Suprapubic skin (tissue), 4 donors: ENCODE results near the gene AXDND1. TPM values are rescaled to one million over a fixed set of nuclear protein-coding genes. Genes with fewer than 3 reads are reported as not detected.

Source experiments
- DNase-seq, 2 donors: peaks; one replicate each; pipeline ENCODE4 v3.0.0-alpha.2; 2019; ENCODE audit warnings: low spot score in 2 of 2
- H3K27ac ChIP-seq: fragments of 200-600 bp; sonication (generic); one replicate; pipeline ENCODE4 v1.5.1; 2019
- H3K27me3 ChIP-seq: fragments of 200-600 bp; sonication (generic); one replicate; pipeline ENCODE4 v1.5.1; 2019
- H3K36me3 ChIP-seq: fragments of 200-600 bp; sonication (generic); one replicate; pipeline ENCODE4 v1.5.1; 2019
- H3K4me1 ChIP-seq: fragments of 200-600 bp; sonication (generic); one replicate; pipeline ENCODE4 v1.5.1; 2019
- H3K4me3 ChIP-seq: fragments of 200-600 bp; sonication (generic); one replicate; pipeline ENCODE4 v1.5.1; 2019; ENCODE audit warnings: mild to moderate bottlenecking
- H3K9me3 ChIP-seq: fragments of 200-600 bp; sonication (generic); one replicate; pipeline ENCODE4 v1.5.1; 2019
- EP300 ChIP-seq: sonication (generic); formaldehyde crosslinking; IDR thresholded peaks from one replicate; pipeline ENCODE4 v1.6.1; 2017; ENCODE audit warnings: antibody characterized with exemption
- POLR2A ChIP-seq, 2 donors: fragments of 450-650 bp; IDR thresholded peaks; one replicate each; pipeline ENCODE4 v1.6.1; 2017; ENCODE audit warnings: antibody characterized with exemption in 2 of 2, mild to moderate bottlenecking in 2 of 2, moderate library complexity in 2 of 2
- POLR2AphosphoS5 ChIP-seq, 3 donors: sonication (generic); formaldehyde crosslinking; IDR thresholded peaks; one replicate each; pipeline ENCODE4 v1.6.1; 2017; ENCODE audit warnings: antibody characterized with exemption in 3 of 3
- WGBS: methylation state at CpG from one replicate; pipeline ENCODE4 v1.1.5; 2018; 5-methylcytosine and 5-hydroxymethylcytosine counted together
- total RNA-seq, 4 donors: library from RNA; depleted of rRNA; stranded (reverse); fragments of >200 nt; gene quantifications; one replicate each; pipeline ENCODE4 v1.1.0, GENCODE V29; 2016
- TF ChIP-seq, protein P1 (sequence below), 2 donors: fragments of 200-600 bp in 1 of 2; fragments of 450-650 bp in 1 of 2; sonication (generic) in 1 of 2; IDR thresholded peaks; one replicate each; pipeline ENCODE4 v1.5.1; 2016 to 2019; ENCODE audit warnings: antibody characterized with exemption in 2 of 2, mild to moderate bottlenecking in 1 of 2, moderate library complexity in 1 of 2

AXDND1 gene
- total RNA-seq, 4 donors from 2014 or later = 1.3 TPM; not detected in 3

DNA sequence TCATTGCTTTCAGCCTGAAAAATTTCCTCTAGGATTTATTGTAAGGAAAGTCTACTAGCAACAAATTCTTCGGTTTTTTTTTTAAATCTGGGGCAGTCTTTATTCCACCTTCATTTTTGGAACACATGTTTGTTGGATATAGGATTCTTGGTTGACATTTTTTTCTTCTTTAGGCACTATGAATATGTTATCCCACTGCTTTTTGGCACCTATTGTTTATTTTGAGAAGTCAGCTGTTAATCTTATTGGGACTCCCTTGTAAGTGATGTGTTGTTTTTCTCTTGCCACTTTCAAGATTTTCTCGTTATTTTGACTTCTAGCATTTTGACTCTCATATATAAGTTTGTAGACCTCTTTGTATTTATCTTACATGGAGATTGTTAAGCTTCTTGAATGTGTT, 110.7 kb downstream of the AXDND1 start:
- Histone ChIP-seq H3K27ac (no peak overlapping the region), H3K36me3 (no peaks in the 10 kb centered on the region), H3K4me1 (no peaks in the 10 kb centered on the region), H3K27me3 (no peaks in the 10 kb centered on the region), H3K9me3 (peaks cover 23% of the 10 kb centered on the region), H3K4me3 (no peak overlapping the region)
- TF ChIP-seq POLR2AphosphoS5 (IDR thresholded peaks at IDR 0.05) = no peak
- TF ChIP-seq POLR2A (IDR thresholded peaks at IDR 0.05) = no peak
- no peak for TF ChIP-seq EP300
- TF ChIP-seq, protein P1, sequence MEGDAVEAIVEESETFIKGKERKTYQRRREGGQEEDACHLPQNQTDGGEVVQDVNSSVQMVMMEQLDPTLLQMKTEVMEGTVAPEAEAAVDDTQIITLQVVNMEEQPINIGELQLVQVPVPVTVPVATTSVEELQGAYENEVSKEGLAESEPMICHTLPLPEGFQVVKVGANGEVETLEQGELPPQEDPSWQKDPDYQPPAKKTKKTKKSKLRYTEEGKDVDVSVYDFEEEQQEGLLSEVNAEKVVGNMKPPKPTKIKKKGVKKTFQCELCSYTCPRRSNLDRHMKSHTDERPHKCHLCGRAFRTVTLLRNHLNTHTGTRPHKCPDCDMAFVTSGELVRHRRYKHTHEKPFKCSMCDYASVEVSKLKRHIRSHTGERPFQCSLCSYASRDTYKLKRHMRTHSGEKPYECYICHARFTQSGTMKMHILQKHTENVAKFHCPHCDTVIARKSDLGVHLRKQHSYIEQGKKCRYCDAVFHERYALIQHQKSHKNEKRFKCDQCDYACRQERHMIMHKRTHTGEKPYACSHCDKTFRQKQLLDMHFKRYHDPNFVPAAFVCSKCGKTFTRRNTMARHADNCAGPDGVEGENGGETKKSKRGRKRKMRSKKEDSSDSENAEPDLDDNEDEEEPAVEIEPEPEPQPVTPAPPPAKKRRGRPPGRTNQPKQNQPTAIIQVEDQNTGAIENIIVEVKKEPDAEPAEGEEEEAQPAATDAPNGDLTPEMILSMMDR (IDR thresholded peaks at IDR 0.05) = no peak
- WGBS = 56% methylated on average over 1 of the region's 2 CpGs
- no peak for DNase-seq

DNA sequence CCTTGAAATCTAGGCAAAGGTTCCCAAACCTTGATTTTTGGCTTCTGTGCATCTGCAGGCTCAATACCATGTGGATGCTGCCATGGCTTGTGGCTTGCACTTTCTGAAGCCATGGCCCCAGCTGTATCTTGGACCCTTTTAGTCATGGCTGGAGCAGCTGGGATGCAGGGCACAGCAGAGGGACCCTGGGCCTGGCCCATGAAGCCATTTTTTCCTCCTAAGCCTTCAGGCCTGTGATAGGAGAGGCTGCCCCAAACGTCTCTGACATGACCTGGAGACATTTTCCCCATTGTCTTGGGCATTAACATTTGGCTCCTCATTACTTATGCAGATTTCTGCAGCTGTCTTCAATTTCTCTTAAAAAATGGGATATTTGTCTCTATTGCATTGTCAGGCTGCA, 112.6 kb downstream of the AXDND1 start:
- no peak overlapping the region for H3K4me3 ChIP-seq
- 6% methylated on average over 1 of the region's 1 CpG for WGBS
- DNase-seq = no peak
- no peak for TF ChIP-seq EP300
- TF ChIP-seq POLR2A (IDR thresholded peaks at IDR 0.05) = no peak
- TF ChIP-seq, protein P1 (IDR thresholded peaks at IDR 0.05) = no peak
- no peak for TF ChIP-seq POLR2AphosphoS5 (IDR thresholded peaks at IDR 0.05)
- no peaks in the 10 kb centered on the region for H3K36me3 ChIP-seq
- no peaks in the 10 kb centered on the region for H3K27me3 ChIP-seq
- no peak overlapping the region for H3K27ac ChIP-seq
- H3K4me1 ChIP-seq = no peaks in the 10 kb centered on the region
- H3K9me3 ChIP-seq = peaks cover 23% of the 10 kb centered on the region

DNA sequence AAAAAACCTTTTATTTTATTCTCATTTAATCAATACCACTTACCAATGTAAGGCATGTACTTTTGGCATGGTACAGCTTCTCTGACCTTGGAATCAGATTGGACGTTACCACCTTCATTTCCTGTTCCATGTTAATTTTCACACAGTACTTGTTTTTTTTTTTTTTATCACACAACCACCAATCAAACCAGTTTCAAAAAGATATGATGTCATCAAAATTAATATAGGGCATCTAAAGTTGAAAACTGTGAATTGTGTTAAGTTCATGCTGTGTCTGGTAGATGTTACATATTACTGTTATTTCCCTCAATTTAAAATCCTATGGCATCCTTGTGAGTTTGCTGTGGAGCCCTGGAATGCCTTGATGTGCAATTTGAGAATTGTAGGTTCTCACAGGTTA, 124.8 kb downstream of the AXDND1 start:
- no peaks in the 10 kb centered on the region for H3K4me1 ChIP-seq
- TF ChIP-seq, protein P1 (IDR thresholded peaks at IDR 0.05) = no peak
- no peak for TF ChIP-seq EP300
- TF ChIP-seq POLR2A (IDR thresholded peaks at IDR 0.05) = no peak
- TF ChIP-seq POLR2AphosphoS5 (IDR thresholded peaks at IDR 0.05) = no peak
- no peak overlapping the region for H3K4me3 ChIP-seq
- no peak overlapping the region for H3K27ac ChIP-seq
- H3K9me3 ChIP-seq = peaks cover 8% of the 10 kb centered on the region
- no peak for DNase-seq
- H3K36me3 ChIP-seq = no peaks in the 10 kb centered on the region
- no peaks in the 10 kb centered on the region for H3K27me3 ChIP-seq
- 65% methylated on average over 1 of the region's 1 CpG for WGBS

DNA sequence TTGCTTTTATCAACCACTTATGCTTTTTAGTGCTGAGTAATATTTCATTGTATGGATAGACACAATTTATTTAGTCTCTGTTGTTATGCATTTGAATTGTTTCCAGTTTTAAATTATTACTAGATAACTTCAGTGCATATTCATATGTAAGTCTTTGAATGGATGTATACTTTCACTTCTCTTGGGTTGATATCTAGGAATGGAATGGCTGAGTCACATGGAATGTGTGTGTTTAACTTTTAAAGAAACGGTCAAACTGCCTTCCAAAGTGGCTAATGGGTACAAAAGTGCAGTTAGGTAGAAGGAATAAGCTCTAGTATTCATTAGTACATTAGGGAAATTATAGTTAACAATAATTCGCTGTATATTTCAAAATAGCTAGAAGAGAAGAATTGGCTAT, 127.6 kb downstream of the AXDND1 start:
- Histone ChIP-seq H3K9me3 (no peaks in the 10 kb centered on the region), H3K4me1 (no peaks in the 10 kb centered on the region), H3K36me3 (no peaks in the 10 kb centered on the region), H3K4me3 (no peak overlapping the region), H3K27me3 (no peaks in the 10 kb centered on the region), H3K27ac (no peak overlapping the region)
- DNase-seq = no peak
- TF ChIP-seq, protein P1 (IDR thresholded peaks at IDR 0.05) = no peak
- TF ChIP-seq EP300 (no peak), POLR2A (IDR thresholded peaks at IDR 0.05) (no peak), POLR2AphosphoS5 (IDR thresholded peaks at IDR 0.05) (no peak)
- 80% methylated on average over 2 of the region's 2 CpGs for WGBS

DNA sequence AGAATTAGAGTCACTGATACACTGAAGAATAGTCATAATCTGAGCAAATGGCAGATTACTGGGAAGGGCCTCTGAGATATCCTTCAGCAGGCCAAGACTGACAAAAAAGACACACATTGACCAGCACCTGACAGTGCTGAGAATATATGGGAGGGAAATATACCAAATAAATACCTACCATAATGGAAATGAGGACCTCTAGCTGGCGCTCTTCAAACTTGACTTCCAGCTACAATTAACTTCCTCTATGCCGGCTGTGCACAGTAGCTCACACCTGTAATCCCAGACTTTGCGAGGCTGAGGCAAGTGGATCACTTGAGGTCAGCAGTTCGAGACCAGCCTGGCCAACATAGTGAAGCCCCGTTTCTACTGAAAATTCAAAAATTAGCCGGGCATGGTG, 140.4 kb downstream of the AXDND1 start:
- Histone ChIP-seq H3K27me3 (no peaks in the 10 kb centered on the region), H3K4me1 (no peaks in the 10 kb centered on the region), H3K27ac (no peak overlapping the region), H3K4me3 (no peak overlapping the region), H3K36me3 (no peaks in the 10 kb centered on the region), H3K9me3 (no peaks in the 10 kb centered on the region)
- WGBS = 78% methylated on average over 4 of the region's 6 CpGs
- TF ChIP-seq, protein P1 (IDR thresholded peaks at IDR 0.05) = no peak
- TF ChIP-seq POLR2A (IDR thresholded peaks at IDR 0.05) = no peak
- DNase-seq = no peak
